Stimulated activated CD4-positive, alpha-beta T cell treated with anti-CD3 and anti-CD28 coated beads, TNF-alpha, amount 100 ng/mL, for 4 hours (primary cell): Measurements from ENCODE around the gene SORBS2.
"Not testable (repeated sequence)": the region's sequence is repeated elsewhere in the genome, so short reads cannot be mapped to it uniquely, and the experiment has no call there.

ENCODE experiments used
- DNase-seq, 3 experiments: peaks; one replicate each; pipeline ENCODE4 v3.0.0-alpha.2; 2020; ENCODE audit warnings: low read depth in 3 of 3

SORBS2 gene

GRCh38 chr4:185714524-185714923, 97.5 kb downstream of the SORBS2 start:
- DNase-seq = not testable (repeated sequence)

- DNase-seq = no peak
Measured at GRCh38 chr4:185713731-185714130, 98.3 kb downstream of the SORBS2 start.

- no peak for DNase-seq
Measured at GRCh38 chr4:185713272-185713671, 98.7 kb downstream of the SORBS2 start.

- no peak for DNase-seq
Measured at GRCh38 chr4:185712350-185713024, 99.5 kb downstream of the SORBS2 start.

- DNase-seq = no peak
Measured at GRCh38 chr4:185711726-185712125, 100.3 kb downstream of the SORBS2 start.

GRCh38 chr4:185710487-185710995, 101.5 kb downstream of the SORBS2 start:
- no peak for DNase-seq

- DNase-seq = no peak
Measured at GRCh38 chr4:185709802-185710486, 102.0 kb downstream of the SORBS2 start.

- no peak for DNase-seq
Measured at GRCh38 chr4:185708348-185708747, 103.6 kb downstream of the SORBS2 start.

GRCh38 chr4:185707622-185708021, 104.4 kb downstream of the SORBS2 start:
- not testable (repeated sequence) for DNase-seq

- DNase-seq = no peak
Measured at GRCh38 chr4:185702147-185702663, 109.8 kb downstream of the SORBS2 start.

GRCh38 chr4:185700630-185701029, 111.4 kb downstream of the SORBS2 start:
- DNase-seq = no peak

- DNase-seq = no peak
Measured at GRCh38 chr4:185700048-185700447, 111.9 kb downstream of the SORBS2 start.

- no peak for DNase-seq
Measured at GRCh38 chr4:185697488-185697887, 114.5 kb downstream of the SORBS2 start.

GRCh38 chr4:185695743-185696142, 116.3 kb downstream of the SORBS2 start:
- no peak for DNase-seq

- no peak for DNase-seq
Measured at GRCh38 chr4:185693548-185694215, 118.3 kb downstream of the SORBS2 start.

- no peak for DNase-seq
Measured at GRCh38 chr4:185689407-185689806, 122.6 kb downstream of the SORBS2 start.

- DNase-seq = no peak
Measured at GRCh38 chr4:185685804-185686203, 126.2 kb downstream of the SORBS2 start.

- no peak for DNase-seq
Measured at GRCh38 chr4:185683896-185684295, 128.1 kb downstream of the SORBS2 start.

GRCh38 chr4:185683222-185683621, 128.8 kb downstream of the SORBS2 start:
- no peak for DNase-seq

- no peak for DNase-seq
Measured at GRCh38 chr4:185682236-185682635, 129.8 kb downstream of the SORBS2 start.

GRCh38 chr4:185681604-185682003, 130.4 kb downstream of the SORBS2 start:
- DNase-seq = no peak

- no peak for DNase-seq
Measured at GRCh38 chr4:185680617-185681016, 131.4 kb downstream of the SORBS2 start.
